ENCODE data around the gene PCDHGA4.
"Not testable (repeated sequence)": the region's sequence is repeated elsewhere in the genome, so short reads cannot be mapped to it uniquely, and the experiment has no call there.

The PCDHGA4 gene

DNA sequence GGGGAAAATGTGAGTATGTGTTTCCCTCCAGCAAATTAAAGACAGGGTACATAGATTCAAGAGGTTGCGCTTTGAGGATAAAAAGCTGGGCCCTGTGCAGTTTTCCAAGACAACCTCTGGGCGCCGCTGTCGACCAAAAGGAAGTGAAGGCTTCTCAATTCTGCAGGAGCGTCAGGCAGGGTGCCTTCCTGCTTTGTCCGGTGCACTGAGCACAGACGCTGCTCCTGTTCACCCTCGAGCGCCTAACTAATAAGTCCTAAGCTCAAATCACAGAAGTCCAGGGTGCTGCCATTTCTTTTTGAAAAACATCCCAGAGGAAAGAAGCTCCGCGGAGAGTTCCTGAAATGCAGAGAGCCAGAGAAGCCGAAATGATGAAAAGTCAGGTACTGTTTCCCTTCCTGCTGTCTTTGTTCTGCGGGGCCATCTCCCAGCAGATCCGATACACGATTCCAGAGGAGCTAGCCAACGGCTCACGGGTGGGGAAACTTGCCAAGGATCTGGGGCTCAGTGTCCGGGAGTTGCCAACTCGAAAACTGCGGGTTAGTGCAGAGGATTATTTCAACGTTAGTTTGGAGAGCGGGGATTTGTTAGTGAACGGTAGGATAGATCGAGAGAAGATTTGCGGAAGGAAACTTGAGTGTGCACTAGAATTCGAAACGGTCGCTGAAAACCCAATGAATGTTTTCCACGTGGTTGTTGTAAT, 4.8 kb upstream of the PCDHGA4 start, which contains the start of gene PCDHGB1:
TSS of gene PCDHGB1 (plus strand) at position 183 of the 703 bp plus-strand sequence. CDS start at position 345, 162 bp downstream.
- no peak for DNase-seq

DNA sequence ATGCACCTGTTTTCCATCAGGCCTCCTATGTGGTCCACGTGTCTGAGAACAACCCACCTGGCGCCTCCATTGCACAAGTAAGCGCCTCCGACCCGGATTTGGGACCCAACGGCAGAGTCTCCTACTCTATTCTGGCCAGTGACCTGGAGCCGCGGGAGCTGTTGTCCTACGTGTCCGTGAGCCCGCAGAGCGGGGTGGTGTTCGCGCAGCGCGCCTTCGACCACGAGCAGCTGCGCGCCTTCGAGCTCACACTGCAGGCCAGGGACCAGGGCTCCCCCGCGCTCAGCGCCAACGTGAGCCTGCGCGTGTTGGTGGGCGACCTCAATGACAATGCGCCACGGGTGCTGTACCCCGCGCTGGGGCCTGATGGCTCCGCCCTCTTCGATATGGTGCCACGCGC, 3.2 kb upstream of the PCDHGA4 start:
- DNase-seq: no peak

- DNase-seq: no peak
Measured at GRCh38 chr5:141355641-141356040, 820 bp downstream of the PCDHGA4 start.

- no peak for DNase-seq
Measured at GRCh38 chr5:141356133-141356532, 1.3 kb downstream of the PCDHGA4 start.

DNA sequence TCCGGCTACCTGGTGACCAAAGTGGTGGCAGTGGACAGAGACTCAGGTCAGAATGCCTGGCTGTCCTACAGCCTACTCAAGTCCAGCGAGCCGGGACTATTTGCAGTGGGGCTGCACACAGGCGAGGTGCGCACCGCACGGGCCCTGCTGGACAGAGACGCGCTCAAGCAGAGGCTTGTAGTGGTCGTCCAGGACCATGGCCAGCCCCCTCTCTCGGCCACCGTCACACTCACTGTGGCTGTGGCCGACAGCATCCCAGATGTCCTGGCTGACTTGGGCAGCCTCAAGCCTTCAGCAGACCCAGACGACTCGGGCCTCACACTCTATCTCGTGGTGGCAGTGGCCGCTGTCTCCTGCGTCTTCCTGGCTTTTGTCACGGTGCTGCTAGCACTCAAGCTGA, 2.1 kb downstream of the PCDHGA4 start:
- DNase-seq: no peak

DNA sequence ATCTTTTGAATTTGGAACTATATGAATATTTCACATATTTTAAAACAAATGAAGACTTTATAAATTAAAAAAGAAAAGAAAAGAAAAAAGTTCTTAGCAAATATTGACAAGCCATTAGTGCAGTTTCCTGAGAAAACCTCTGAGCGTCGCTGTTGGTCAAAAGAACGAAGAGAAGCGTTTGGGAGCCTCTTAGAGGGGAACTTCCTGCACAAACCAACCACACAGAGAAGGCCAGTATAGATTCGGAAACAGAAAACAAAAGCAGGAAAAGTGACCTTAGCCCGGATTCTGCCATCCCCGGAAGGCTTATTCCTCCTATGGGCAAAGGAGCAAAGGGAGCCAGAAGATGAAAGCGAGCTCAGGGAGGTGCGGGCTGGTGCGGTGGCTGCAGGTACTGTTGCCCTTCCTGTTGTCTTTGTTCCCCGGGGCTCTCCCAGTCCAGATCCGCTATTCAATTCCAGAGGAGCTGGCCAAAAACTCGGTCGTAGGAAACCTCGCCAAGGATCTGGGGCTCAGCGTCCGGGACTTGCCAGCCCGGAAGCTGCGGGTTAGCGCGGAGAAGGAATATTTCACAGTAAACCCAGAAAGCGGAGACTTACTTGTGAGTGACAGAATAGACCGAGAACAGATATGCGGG, 5.1 kb downstream of the PCDHGA4 start, which contains the start of gene PCDHGB2:
TSS of gene PCDHGB2 (plus strand) at position 205 of the 637 bp plus-strand sequence. CDS start at position 347, 142 bp downstream.
- no peak for DNase-seq

GRCh38 chr5:141360685-141361084, 5.9 kb downstream of the PCDHGA4 start:
- no peak for DNase-seq

DNA sequence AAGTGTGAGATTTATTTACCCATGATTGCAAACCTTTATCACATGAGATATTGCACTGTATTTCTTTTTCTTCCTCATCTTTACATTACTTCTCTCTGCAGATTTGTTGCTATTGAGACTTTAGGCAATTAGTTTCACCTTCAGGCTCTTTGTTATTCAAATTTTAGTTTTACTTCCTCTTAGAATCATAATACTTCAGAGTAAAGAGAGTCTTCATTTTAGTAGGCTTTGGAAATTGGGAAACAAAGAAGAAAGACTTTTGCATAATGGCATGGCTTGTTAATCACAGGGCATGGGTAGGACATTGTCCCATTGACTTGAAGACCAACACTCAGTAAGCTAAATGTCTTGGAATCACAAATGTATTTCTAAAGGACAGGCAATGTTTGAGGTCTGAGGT, 7.9 kb downstream of the PCDHGA4 start:
- no peak for DNase-seq

- DNase-seq: no peak
Measured at GRCh38 chr5:141363952-141364660, 9.3 kb downstream of the PCDHGA4 start, which contains the start of gene PCDHGA5. Gene PCDHGA5 (plus strand): TSS chr5:141364162. CDS start chr5:141364331, 169 bp downstream.

DNA sequence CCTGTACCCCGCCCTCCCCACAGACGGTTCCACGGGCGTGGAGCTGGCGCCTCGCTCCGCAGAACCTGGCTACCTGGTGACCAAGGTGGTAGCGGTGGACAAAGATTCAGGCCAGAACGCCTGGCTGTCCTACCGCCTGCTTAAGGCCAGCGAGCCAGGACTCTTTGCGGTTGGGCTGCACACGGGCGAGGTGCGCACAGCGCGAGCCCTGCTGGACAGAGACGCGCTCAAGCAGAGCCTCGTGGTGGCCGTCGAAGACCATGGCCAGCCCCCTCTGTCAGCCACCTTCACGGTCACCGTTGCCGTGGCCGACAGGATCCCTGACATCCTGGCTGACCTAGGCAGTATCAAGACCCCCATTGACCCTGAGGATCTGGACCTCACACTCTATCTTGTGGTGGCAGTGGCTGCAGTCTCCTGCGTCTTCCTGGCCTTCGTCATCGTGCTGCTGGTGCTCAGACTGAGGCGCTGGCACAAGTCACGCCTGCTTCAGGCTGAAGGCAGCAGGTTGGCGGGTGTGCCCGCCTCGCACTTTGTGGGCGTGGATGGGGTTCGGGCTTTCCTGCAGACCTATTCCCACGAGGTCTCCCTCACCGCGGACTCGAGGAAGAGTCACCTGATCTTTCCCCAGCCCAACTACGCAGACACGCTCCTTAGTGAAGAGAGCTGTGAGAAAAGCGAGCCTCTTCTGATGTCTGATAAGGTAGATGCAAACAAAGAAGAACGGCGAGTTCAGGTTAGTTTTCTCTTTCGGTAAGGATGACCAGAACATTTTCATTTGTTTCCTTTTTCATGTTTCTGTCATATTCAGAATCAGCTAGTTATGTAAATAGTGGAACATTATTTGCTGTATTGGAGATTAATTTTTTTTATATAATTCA, 11.4 kb downstream of the PCDHGA4 start:
- no peak for DNase-seq

DNA sequence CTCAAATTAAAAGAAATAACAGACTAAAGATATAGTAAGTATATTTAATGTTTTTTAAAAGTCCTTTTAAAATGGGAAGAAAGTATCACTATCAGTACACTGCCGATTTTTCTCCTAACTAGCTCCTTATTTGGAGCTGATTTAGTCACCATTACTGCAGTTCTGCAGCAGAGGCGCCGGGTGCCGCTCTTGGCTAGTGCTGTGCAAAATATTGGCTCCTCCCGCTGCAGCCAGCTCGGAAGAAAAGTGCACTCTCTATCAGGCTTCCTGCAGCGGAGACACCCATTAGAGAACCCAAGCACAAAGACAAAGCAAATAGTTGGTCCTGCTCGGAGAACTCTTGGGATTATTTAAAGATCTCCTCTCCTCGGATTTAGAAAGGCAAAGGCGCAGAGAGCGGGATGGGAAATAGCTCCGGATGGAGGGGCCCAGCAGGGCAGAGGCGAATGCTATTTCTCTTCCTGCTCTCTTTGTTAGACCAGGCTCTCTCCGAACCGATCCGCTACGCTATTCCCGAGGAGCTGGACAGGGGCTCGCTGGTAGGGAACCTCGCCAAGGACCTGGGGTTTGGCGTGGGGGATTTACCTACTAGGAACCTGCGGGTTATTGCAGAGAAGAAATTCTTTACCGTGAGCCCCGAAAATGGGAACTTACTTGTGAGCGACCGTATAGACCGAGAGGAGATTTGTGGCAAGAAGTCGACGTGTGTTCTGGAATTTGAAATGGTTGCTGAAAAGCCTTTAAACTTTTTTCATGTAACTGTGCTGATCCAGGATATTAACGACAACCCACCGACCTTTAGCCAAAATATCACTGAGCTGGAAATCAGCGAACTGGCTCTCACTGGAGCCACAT, 15.4 kb downstream of the PCDHGA4 start, which contains the start of gene PCDHGB3:
TSS of gene PCDHGB3 (plus strand) at position 249 of the 855 bp plus-strand sequence. CDS start at position 402, 153 bp downstream.
- DNase-seq: no peak

DNA sequence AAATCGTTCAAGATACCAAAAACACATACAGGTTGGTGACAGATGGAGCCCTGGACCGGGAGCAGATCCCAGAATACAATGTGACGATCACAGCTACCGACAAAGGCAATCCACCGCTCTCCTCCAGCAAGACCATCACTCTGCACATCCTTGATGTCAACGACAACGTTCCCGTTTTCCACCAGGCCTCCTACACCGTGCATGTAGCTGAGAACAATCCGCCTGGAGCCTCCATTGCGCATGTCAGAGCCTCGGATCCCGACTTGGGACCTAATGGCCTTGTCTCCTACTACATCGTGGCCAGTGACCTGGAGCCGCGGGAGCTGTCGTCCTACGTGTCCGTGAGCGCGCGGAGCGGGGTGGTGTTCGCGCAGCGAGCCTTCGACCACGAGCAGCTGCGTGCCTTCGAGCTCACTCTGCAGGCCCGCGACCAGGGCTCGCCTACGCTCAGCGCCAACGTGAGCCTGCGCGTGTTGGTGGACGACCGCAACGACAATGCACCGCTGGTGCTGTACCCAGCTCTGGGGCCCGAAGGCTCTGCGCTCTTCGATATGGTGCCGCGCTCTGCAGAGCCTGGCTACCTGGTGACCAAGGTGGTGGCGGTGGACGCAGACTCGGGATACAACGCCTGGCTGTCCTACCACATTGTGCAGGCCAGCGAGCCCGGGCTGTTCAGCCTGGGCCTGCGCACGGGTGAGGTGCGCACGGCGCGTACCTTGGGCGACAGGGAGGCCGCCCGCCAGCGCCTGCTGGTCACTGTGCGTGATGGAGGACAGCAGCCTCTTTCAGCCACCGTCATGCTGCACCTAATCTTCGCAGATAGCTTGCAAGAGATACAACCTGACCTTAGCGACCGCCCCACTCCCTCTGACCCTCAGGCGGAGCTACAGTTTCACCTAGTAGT, 17.0 kb downstream of the PCDHGA4 start:
- DNase-seq: no peak

DNA sequence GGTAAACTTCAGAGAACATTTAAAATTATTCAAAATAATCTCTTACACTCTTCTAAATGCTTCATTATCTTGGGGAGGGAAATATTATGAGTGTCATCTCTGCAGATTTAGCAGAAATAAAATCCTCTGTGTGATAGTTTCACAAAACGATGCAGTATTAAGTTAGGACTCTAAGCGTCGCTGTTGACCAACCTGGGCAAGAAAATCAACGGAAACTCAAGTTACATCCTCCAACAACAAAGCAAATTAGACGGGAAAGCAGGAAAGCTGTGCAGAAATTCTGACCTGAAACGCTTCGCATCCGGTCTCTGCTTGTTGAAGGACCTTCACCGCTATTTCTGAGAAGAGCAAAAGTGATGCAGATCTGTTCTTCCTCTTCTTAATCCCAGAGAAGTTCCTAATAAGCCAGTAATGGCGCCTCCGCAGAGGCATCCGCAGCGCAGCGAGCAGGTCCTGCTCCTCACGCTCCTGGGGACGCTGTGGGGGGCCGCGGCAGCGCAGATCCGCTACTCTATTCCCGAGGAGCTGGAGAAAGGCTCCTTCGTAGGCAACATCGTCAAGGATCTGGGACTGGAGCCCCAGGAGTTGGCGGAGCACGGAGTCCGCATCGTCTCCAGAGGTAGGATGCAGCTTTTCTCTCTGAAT, 19.0 kb downstream of the PCDHGA4 start, which contains the start of gene PCDHGA6:
TSS of gene PCDHGA6 (plus strand) at position 219 of the 645 bp plus-strand sequence. CDS start at position 412, 193 bp downstream.
- DNase-seq: no peak

DNA sequence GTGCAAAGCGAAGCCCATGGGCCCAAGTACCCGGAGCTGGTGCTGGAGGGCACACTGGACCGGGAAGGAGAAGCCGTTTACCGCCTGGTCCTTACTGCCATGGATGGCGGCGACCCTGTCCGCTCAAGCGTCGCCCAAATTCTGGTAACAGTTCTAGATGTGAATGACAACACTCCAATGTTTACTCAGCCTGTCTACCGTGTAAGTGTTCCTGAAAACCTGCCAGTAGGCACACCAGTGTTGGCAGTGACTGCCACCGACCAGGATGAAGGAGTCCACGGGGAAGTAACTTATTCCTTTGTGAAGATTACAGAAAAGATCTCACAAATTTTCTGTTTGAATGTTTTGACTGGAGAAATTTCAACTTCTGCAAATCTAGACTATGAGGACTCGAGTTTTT, 19.8 kb downstream of the PCDHGA4 start:
- no peak for DNase-seq

- DNase-seq: not testable (repeated sequence)
Measured at GRCh38 chr5:141375444-141376155, 20.8 kb downstream of the PCDHGA4 start.

- no peak for DNase-seq
Measured at GRCh38 chr5:141382469-141383294, 27.9 kb downstream of the PCDHGA4 start, which contains the start of gene PCDHGA7. Gene PCDHGA7 (plus strand): TSS chr5:141382742. CDS start chr5:141382900, 158 bp downstream.

- no peak for DNase-seq
Measured at GRCh38 chr5:141383345-141383744, 28.5 kb downstream of the PCDHGA4 start.
